HG03159 (cell line): ENCODE data around the gene TNFRSF11A.

Source experiments
- ATAC-seq: cut with Tn5 transposase; IDR thresholded peaks from one replicate; pipeline ENCODE4 v1.9.1; 2021; ENCODE audit warnings: mild to moderate bottlenecking, moderate library complexity; ENCODE audit not compliant: unreplicated experiment

Gene TNFRSF11A

DNA sequence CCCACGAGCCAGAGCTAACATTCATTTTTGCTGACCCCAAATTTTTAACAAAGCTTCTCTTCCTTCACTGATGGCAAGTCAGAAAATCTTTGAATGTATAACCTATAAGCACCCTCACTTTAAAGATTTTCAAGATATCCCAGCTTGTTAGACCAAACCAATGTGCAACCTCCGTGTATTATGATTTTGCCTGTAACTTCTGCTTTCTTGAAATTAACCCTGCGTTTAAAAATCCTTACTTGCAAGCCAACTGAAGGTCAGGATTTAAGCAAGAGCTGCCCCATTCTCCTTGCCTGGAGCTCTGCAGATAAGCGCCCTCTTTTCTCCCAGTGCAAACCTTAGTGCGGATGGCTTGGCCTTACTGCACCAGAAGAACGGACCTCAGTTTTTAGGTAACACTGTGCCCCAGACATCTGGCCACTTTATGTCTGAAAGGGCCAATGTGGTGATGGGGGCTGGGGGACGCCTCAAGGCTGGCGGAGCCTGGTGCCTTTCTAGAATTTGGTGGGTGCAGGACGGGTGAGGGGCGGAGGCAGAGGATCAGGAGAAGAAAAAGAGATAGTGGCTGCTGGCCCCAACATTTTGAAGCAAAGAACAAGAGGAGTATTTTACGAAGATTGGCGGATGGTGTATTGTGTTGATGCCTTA, 805 bp upstream of the TNFRSF11A start:
- ATAC-seq, result no peak

DNA sequence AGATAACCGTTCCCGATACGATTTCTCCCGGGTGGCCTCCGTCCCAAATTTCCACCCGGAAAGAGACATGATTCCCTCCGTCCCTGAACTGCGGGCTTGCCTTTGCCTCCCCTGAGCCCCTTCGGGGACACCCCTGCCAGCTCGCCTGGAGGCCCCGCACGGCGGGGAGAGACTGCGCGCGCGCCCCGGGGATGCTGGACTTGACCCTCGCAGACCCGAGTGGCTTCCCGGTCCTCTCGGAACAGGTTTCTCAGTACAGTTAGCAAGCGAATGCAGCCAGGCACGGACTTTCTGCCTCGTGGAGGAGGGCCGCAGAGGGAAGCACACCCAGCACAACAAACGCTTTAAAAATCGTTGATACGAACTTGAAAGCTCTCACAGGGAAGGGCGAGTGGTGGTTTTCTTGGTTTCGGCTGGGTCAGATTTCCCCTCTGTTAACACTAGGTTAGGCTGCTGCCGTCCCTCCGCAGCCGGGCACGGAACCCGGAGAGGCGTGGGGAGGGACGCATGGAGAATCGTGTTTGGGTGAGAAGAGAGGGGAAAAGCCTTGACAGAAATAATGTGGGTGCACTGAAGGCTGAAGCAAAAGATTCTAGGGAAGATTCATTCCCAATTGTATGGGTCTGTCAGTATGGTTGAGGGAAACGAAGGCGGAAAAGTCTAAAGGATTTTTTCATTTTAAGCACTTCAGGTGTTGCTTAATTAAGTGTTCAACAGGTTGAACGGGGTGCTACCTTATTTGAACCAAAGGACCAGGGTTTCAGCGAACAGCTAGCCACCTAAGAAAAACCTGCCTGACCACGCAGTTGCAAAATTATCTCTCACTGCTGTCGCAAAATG, 916 bp downstream of the TNFRSF11A start:
- no peak for ATAC-seq

DNA sequence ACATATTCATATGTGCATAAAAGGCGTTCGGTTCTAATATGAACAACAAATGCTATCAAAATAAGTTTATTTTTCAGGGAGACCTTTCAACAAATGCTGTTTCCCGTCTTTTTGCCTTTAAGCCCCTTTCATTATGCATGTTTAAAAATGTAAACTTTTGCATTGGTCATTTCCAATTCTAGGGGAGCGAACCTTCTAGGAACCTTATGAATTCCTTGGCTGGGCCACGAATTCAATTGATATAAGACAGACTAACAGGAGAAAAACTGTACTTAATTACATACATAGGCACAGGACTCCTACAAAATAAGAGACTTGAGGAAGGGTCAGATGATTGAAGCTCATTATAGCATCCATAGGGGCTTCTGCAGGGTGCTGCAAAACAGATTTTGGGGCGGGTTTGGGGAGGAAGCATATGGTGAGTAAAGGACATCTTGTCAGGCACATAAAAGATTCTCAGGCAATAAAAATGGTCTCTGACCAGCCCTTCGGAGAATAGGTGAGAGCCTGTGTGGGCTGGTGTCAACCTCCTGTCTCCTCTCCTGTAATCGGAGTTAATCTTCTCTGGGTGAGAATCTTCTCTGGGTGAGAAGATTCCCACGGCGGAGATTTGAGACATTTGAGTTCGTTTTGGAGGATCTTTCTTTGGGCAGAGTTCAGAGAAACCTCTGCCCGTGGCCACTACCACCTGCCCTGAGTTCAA, 1.7 kb downstream of the TNFRSF11A start:
- no peak for ATAC-seq

DNA sequence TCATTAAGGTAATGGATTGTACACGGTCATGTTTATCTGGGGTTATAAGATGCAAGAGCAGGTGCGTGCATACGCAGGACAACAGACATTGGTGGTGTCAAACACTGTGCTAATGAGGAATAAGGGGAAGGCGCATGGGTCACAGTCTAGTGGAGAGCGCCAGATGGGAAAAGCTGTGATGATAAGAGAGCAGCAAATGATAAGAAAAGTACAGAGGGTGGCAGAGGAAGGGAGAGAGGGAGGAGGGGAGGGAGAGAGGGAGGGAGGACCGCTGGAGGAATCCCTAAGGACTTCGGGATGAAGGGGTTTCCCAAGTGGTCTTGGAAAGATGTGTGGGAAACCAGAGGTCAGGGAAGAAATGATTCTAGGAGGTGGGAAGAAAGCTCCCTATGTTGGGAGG, 2.9 kb downstream of the TNFRSF11A start:
- ATAC-seq, result no peak

DNA sequence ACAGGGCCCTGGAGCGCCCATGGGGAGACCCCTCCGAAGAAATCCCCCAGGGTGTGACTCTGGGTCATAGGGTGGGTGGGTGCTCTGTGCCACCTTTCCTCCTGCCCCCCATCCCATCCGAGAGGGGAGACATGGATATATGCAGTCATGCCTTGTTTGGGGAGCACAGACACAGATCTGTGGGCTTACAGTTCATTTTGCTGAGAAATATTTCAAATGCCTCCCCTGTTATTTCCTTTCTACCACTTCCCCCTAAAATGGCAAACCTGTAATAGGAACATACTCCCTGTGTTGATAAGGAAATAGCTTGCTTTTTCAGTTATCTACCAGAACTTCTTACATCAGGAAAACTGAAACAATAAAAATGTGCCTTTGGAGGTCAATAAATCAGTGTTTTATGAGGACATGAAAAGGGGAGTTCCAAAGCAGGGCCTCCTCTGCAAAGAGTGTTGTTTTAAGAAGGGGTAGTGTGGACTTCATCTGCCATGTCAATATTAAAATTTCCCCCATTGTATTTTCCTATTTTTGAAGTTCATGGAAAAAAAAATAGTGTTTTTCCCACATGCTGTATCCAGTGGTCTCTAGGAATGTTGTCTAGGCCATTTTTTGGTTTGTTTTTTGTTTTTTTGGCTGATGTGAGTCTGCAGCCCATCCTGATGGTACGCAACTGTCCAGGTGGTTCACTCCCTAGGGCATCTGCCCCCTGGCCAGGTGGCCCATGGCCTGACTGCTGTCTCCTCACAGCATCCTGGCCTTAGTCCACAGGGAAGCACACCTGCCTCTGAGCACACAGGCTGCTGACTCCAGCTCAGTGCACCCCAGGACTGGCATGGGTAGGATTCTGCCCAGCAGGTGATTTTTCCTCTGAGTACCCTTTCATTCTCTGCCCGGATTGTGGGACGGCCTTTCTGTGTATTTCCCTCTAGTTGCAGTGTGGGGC, 3.7 kb downstream of the TNFRSF11A start:
- ATAC-seq, result no peak

DNA sequence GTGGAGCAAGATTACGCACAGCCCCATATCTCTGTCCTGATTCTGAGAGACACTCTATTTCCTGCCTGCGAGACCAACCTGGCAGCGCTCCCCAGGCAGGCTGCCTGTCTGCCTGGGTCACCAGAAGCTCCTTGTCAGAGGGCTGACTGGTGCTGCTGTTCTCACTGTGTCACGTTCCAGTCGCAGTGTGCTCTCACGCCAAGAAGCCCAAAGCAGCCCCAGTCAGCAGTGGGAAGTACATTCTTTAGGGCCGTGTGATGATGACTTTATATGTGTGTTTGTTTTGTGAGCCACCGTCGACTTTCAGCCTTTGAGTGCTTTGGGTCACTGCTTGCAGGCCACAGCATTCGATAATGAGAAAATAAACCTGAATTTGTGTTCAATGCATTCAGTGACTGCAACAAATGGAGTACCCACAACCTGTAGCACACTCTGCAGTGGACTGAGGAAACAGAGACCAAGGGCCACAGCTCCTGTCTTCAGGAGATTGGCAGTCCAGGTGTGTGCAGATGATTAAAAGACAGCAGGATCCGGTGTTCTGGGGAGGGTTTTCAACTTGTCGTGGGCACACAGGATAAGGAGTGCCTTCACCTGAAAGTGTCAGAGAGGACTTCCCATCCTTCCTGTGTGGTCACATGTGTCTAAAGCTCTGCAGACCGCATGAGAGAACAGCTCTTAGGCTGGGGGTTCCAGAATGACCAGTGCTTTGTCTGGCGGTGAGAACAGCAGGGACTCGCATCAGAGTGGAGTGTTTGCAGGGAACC, 4.8 kb downstream of the TNFRSF11A start:
- no peak for ATAC-seq

DNA sequence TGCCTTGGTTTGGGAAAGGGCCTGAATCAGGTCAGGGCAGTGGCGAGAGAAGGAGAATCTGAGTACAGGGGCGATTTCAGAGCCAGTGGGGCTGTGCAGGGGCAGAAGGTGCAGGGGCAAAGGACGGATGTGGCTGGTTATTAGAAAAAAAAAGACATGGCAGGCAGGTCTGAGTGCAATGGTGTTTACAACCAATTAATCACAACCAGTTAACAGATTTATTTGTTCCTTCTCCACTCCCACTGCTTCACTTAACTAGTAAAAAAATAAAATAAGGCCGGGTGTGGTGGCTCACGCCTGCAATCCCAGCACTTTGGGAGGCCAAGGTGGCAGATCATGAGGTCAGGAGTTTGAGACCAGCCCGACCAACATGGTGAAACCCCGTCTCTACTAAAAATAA, 5.5 kb downstream of the TNFRSF11A start:
- ATAC-seq, result no peak

DNA sequence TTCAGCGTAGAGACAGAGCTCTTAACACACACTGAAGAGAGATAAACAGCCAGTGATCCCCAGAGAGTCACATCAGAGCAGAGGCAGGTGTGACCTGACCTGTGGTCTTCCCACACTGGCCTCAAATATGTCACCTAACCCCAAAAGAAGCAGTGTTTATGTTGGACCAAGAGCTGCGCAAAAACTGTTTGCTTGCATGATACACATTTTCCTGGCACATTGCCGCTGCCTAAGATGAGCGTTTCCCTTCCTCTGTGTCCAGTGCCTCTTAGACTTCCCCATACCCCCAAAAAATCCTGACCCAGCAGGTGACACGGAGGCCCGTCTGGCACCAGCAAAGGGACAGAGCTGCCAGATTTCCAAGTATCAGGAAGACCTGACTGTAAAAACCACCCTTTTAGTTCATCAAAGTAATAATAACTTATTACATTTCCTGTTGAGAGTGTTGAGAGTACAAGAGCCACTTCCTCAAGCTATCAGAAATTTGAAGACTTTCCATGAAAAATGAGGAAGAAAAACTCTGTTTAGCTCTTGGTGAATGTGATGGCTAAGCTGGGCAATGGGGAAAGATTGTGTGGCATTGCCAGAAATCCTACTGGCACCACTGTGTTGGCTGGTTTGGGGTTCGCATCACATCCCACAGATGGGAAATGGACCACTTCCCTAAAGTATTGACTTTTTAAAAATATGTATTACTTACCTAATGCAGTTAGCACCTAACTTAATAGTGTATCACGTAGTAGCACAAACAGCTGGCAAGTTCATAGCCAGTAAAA, 6.7 kb downstream of the TNFRSF11A start:
- ATAC-seq, result no peak

DNA sequence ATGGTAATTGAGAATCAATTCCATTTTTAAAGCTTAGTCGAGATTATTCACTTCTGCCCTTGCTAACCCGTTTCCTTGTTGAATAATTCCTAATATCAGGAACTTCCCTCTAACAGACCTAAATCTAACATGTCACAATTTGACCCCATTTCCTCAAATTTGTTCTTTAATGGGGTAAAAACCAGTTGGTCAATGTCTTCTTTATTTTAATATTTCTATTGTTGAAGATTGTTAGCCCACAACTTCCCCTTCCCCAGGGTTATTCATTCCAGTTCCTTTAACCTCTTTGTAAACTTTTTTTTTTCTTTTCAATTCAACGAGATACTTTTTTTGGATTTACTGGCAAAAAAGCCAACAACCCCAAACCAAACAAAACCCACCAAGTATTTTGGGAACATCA, 7.3 kb downstream of the TNFRSF11A start:
- ATAC-seq, result no peak

DNA sequence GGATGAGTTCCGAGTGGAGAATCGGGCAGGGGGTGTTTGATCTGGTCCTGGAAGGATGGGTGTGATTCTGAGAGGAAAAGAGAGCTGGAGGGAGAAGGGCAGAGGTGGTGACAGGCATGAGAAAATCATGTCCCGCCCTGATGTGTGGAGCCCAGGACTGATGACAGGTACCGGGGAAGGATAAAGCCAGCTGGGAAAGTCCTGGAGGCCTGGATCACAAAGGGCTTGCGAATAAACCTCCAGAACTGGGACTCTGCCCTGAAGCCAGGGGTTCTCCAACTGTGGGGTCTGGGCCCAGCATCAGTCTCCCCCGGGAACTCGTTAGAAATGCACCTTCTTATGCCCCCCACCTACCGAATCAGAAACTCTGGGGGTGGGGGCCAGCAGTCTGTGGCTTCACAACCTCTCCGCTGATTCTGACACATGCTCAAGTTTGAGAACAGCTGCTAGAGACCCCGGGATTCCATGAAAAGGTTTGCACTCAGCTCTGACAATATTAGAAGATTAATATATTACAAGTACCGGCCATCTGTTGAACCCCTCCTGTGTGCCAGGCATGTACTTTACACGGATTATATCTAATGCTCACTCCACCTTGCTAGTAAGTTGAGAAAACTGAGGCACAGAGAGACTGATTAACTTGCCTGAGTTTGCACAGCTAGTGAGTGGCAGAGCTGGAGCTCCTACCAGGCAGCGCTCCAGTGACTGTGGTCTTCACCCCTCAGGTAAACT, 8.0 kb downstream of the TNFRSF11A start:
- no peak for ATAC-seq

DNA sequence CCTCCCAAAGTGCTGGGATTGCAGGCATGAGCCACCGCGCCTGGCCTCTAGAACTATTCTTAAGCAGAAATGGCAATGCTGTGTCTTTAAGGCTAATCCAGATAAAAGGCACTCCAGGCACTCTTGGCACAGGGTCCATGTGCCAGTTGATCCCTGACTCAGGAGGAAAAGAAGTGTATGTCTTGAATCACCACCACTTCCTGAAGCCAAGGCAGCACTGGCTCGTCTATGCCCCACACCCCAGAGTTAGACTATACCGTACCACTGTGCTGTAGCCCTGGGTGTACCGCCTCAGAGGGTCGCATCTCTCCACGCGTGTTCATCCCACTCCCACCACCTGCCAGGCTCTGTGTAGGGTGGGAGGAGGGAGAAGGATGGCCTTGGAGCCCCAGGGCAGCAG, 9.0 kb downstream of the TNFRSF11A start:
- no peak for ATAC-seq

DNA sequence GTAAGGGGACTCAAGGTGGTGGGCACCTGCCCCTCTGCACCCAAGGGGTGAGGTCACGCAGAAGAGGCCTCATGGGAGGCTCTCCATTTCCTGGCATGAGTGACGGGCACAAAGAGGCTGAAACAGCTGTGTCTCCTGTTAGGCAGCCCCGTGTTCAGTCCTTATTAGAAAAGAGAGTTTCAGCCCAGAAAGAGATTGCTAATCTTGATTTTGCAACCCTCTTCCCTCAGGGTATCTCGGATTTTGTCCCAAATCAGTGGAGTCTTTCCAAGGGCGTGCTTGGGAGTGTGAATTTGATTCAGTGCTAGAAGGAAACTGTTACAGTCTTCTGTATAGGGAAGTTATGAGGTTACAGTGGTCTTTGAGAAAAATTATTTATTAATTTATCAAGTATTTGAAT, 10.4 kb downstream of the TNFRSF11A start:
- ATAC-seq, result no peak

DNA sequence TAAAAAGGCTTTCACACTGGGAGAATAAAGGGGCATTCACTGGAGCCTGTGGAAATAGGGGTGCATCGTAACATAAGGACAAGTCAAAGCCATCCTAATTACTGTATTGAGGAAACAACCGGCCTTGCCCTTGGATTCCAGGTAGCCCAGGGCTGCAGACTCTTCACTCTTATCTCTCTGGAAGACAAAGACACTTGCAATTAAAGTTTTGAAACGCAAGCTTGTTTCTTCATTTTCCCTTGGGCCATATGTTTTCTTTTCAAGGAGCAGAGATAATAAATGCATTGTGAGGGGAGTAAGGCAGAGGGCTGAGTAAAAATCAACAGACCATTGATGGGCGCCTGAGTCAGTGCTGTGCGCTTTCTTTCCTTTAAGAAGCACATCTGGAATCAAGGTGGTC, 11.5 kb downstream of the TNFRSF11A start:
- ATAC-seq, result no peak

DNA sequence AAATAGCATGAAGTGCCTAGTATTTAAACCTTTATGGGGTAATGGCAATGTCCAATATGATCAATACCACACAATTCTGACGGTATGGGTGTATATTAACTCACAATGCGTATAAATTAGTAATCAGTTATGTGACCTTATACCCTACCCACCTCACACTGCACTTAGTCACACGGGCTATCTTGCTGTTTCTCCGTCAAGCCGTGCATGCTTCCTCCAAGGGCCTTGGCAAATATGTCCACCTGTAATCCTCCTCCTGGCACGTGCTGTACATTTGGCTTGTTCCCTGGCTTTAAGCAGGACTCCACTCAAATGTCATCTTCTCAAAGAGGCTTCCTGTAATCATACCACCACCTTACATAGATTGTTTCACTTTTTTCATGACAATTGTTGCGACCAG, 12.2 kb downstream of the TNFRSF11A start:
- ATAC-seq, result no peak

DNA sequence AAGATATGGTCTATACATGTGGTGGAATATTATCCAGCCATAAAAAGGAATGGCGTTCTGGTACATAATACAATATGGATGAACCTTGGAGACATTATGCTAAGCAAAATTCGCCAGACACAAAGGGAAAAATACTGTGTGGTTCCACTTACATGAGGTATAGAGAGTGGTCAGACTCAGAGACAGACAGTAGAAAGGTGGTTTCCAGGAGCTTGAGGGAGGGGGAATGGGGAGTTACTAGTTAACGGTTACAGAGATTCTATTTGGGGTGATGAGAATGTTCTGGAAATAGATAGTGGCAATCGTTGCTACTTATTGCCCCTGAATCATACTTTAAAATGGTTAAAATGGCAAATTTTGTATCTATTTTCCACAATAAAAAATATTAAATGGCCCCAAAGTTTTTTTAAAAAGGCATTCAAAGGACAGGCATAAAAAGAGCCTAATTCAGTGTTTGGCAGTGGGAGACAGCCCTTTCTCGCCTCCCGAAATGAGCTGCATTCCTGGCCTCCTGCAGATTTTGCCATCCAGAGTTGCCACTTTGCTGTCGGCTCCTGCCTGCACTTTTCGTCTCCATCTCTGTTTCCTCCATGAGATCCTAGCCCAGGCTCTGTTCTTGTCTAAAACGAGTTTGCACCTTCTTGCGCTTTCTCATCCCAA, 13.5 kb downstream of the TNFRSF11A start:
- ATAC-seq, result no peak

DNA sequence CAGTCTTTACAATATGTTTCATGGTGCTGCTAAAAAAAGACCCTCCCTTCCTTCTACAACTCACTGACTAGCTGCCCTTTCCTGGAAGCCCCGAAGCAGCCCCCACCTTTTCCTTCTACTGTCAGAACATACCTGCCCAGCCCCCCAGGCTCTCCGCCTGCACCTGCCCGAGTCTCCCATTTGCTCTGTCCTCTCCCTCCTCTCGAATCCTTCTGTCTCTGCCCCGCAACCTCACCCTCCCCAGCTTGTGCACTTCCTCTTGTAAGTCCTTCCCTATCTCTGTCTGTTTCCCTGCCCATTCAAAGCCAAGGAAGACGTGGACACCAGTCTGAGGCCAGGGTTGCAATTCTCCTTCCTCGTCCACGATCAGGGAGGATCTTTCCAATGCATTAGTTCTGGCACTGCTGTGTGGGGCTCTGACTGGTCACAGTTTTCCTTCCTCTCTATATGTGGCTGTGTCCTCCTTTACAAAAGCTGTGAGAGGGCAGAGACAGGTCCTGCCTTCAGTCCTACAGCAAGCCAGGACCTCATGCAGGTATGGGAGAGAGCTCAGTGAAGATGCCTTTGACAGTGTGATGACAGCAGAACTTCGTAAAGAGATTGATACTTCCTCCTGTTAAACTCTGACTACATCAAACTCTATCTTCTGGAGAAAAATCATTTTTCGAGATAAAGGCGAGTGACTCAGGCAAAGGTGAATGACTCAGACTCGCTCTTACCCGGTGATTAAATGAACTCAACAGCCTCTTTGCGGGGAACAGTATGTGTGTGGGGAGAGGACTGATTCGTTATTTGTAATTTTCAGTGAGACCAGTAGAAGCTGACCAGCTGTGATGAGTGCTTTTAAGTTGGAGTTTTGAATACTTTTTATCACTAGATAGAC, 14.2 kb downstream of the TNFRSF11A start:
- no peak for ATAC-seq

DNA sequence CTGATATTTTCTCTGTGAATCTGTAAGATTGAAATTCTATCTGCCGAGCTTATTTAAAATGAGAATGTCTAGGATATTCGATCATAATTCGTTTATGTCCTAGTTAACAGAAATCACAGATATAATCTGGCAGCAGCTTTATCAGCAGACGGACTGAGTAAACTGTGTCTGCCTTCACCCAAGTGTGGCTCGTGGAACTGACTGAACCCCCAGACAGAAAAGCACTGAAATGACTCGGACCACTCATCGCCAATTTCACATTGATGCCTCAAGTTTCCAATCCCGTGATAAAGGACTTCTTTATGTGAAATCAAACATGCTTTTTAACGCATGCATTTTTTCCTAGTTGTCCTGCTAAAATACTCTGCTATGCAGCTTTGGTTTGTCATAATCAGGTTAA, 15.9 kb downstream of the TNFRSF11A start:
- no peak for ATAC-seq
